H1 (cell line): ENCODE data around the gene STK32C. TPM values are rescaled to one million over a fixed set of nuclear protein-coding genes. Genes with fewer than 3 reads are reported as not detected.

ENCODE experiments used
- CTCF ChIA-PET: fragments of 300-600 bp; sonication (Branson Sonifier 250); formaldehyde crosslinking; loops from one replicate; lab custom pipeline; 2021; ENCODE audit not compliant: partially characterized antibody; lab: Charles Lee
- POLR2A ChIA-PET: fragments of 300-600 bp; sonication (Branson Sonifier 250); formaldehyde crosslinking; loops from one replicate; lab custom pipeline; 2021; ENCODE audit warnings: inconsistent platforms; ENCODE audit not compliant: partially characterized antibody; lab: Charles Lee
- DNase-seq, 2 experiments: peaks; one replicate each; pipeline versions ENCODE4 v3.0.0 to v3.0.0-alpha.2; 2010 to 2022; ENCODE audit warnings: low spot score in 2 of 2, low read depth in 1 of 2, mixed read lengths in 1 of 2
- FAIRE-seq: peaks from 2 replicates; lab custom pipeline; 2011; peaks lifted over from hg19 to GRCh38; lab: Jason Lieb, UNC
- H2AFZ ChIP-seq: 2 replicates; pipeline ENCODE4 v1.8.1; 2012; ENCODE audit warnings: low read length, inconsistent platforms
- H2AK5ac ChIP-seq: 2 replicates; pipeline ENCODE4 v1.6.1; 2013; ENCODE audit warnings: low read depth, low read length
- H2BK120ac ChIP-seq: replicated peaks from 2 replicates; pipeline ENCODE3; 2013; ENCODE audit warnings: low read depth, low read length, inconsistent platforms
- H2BK12ac ChIP-seq: 2 replicates; pipeline ENCODE4 v1.6.1; 2013; ENCODE audit warnings: low read depth, low read length
- H2BK15ac ChIP-seq: 2 replicates; pipeline ENCODE4 v1.6.1; 2013; ENCODE audit warnings: low read length
- H2BK20ac ChIP-seq: 2 replicates; pipeline ENCODE4 v1.6.1; 2013; ENCODE audit warnings: low read length
- H2BK5ac ChIP-seq: 2 replicates; pipeline ENCODE4 v1.6.1; 2013; ENCODE audit warnings: low read depth, low read length
- H3K14ac ChIP-seq: 2 replicates; pipeline ENCODE4 v1.6.1; 2013; ENCODE audit warnings: inconsistent platforms; ENCODE audit not compliant: insufficient read length
- H3K18ac ChIP-seq: 2 replicates; pipeline ENCODE4 v1.6.1; 2013; ENCODE audit warnings: low read length; ENCODE audit errors: extremely low read depth
- H3K23ac ChIP-seq: 2 replicates; pipeline ENCODE4 v1.6.1; 2013; ENCODE audit warnings: inconsistent platforms; ENCODE audit not compliant: insufficient read length
- H3K23me2 ChIP-seq: 2 replicates; pipeline ENCODE4 v1.6.1; 2013; ENCODE audit warnings: low read depth, low read length
- H3K27ac ChIP-seq: 2 replicates; pipeline ENCODE4 v1.6.1; 2011; ENCODE audit warnings: low read depth, low read length, inconsistent platforms
- H3K27me3 ChIP-seq, 4 experiments: replicated peaks in 1 of 4; 1 replicate in 1 of 4; 2 replicates in 3 of 4; pipeline versions ENCODE4 v1.6.1 to v1.8.1; 2011 to 2013; ENCODE audit warnings: low read length in 3 of 4, mild to moderate bottlenecking in 3 of 4, inconsistent platforms in 2 of 4, mixed read lengths in 2 of 4, moderate library complexity in 1 of 4; ENCODE audit not compliant: control insufficient read depth in 3 of 4, insufficient read depth in 3 of 4; ENCODE audit errors: extremely low read depth in 1 of 4
- H3K36me3 ChIP-seq, 4 experiments: 2 replicates each; pipeline versions ENCODE4 v1.6.1 to v1.8.1; 2011 to 2013; ENCODE audit warnings: mild to moderate bottlenecking in 4 of 4, low read length in 3 of 4, moderate library complexity in 2 of 4, control low read depth in 1 of 4, inconsistent platforms in 1 of 4; ENCODE audit not compliant: insufficient read depth in 4 of 4, control insufficient read depth in 2 of 4
- H3K4ac ChIP-seq: replicated peaks from 2 replicates; pipeline ENCODE3; 2013; ENCODE audit warnings: low read length, low read depth, mixed read lengths, inconsistent platforms; ENCODE audit not compliant: insufficient read length
- H3K4me1 ChIP-seq, 4 experiments: replicated peaks in 1 of 4; 1 replicate in 1 of 4; 2 replicates in 3 of 4; pipeline versions ENCODE4 v1.6.1 to v1.8.1; 2011 to 2013; ENCODE audit warnings: low read length in 3 of 4, inconsistent platforms in 2 of 4, mixed read lengths in 1 of 4; ENCODE audit not compliant: insufficient read depth in 4 of 4, control insufficient read depth in 3 of 4
- H3K4me2 ChIP-seq, 2 experiments: 2 replicates each; pipeline versions ENCODE4 v1.6.1 to v1.8.1; 2011 to 2013; ENCODE audit warnings: low read depth in 2 of 2, low read length in 2 of 2, control low read depth in 1 of 2, inconsistent platforms in 1 of 2, mild to moderate bottlenecking in 1 of 2; ENCODE audit not compliant: insufficient read depth in 1 of 2
- H3K4me3 ChIP-seq, 4 experiments: fragments of 200-600, 300-600 bp in 1 of 4; sonication (generic), shearing (Covaris generic), sonication (Bioruptor Twin) in 1 of 4; 2 replicates each; pipeline versions ENCODE4 v1.5.1 to v1.8.1; 2011 to 2016; ENCODE audit warnings: low read length in 4 of 4, low read depth in 3 of 4, control low read depth in 2 of 4, inconsistent platforms in 2 of 4, mild to moderate bottlenecking in 2 of 4, mixed read lengths in 1 of 4, moderate library complexity in 1 of 4; ENCODE audit not compliant: insufficient read depth in 2 of 4; ENCODE audit errors: extremely low read depth in 1 of 4
- H3K56ac ChIP-seq: replicated peaks from 2 replicates; pipeline ENCODE3; 2013; ENCODE audit warnings: low read depth, mild to moderate bottlenecking, mixed read lengths, low read length, inconsistent platforms; ENCODE audit not compliant: insufficient read length
- H3K79me1 ChIP-seq: 2 replicates; pipeline ENCODE4 v1.6.1; 2013; ENCODE audit warnings: low read depth, low read length, control low read depth
- H3K79me2 ChIP-seq, 2 experiments: 2 replicates each; pipeline versions ENCODE4 v1.6.1 to v1.8.1; 2012 to 2013; ENCODE audit warnings: low read length in 2 of 2, mild to moderate bottlenecking in 2 of 2, inconsistent platforms in 1 of 2; ENCODE audit not compliant: insufficient read depth in 2 of 2, control insufficient read depth in 1 of 2
- H3K9ac ChIP-seq, 4 experiments: replicated peaks in 1 of 4; 1 replicate in 1 of 4; 2 replicates in 3 of 4; pipeline versions ENCODE4 v1.6.1 to v1.8.1; 2011 to 2013; ENCODE audit warnings: low read depth in 3 of 4, low read length in 3 of 4, control low read depth in 2 of 4, mild to moderate bottlenecking in 2 of 4, moderate library complexity in 2 of 4, inconsistent platforms in 1 of 4; ENCODE audit errors: extremely low read depth in 1 of 4
- H3K9me3 ChIP-seq, 2 experiments: 2 replicates each; pipeline versions ENCODE4 v1.6.1 to v1.8.1; 2012 to 2013; ENCODE audit warnings: mild to moderate bottlenecking in 2 of 2, moderate library complexity in 2 of 2, control low read depth in 1 of 2, inconsistent platforms in 1 of 2, low read depth in 1 of 2, low read length in 1 of 2, mixed read lengths in 1 of 2; ENCODE audit not compliant: insufficient read depth in 2 of 2
- H4K20me1 ChIP-seq, 2 experiments: replicated peaks in 1 of 2; 2 replicates each; pipeline versions ENCODE3 to v1.8.1; 2011 to 2013; ENCODE audit warnings: inconsistent platforms in 2 of 2, low read length in 2 of 2, mild to moderate bottlenecking in 1 of 2; ENCODE audit not compliant: insufficient read depth in 2 of 2, control insufficient read depth in 1 of 2
- H4K5ac ChIP-seq: 2 replicates; pipeline ENCODE4 v1.6.1; 2013; ENCODE audit warnings: low read length, low read depth, mixed read lengths, inconsistent platforms; ENCODE audit not compliant: insufficient read length
- H4K8ac ChIP-seq: 2 replicates; pipeline ENCODE4 v1.8.0; 2013; ENCODE audit warnings: mild to moderate bottlenecking, moderate library complexity, low read length, inconsistent platforms; ENCODE audit not compliant: insufficient read depth; ENCODE audit errors: extremely low read depth
- H4K91ac ChIP-seq: replicated peaks from 2 replicates; pipeline ENCODE3; 2013; ENCODE audit warnings: low read length, mixed read lengths, inconsistent platforms; ENCODE audit not compliant: insufficient read length
- PHF8 ChIP-seq: fragments of 200-600 bp; sonication (generic); conservative IDR thresholded peaks from 2 replicates; pipeline ENCODE4 v1.7.1; 2012; ENCODE audit warnings: low read depth, mild to moderate bottlenecking, inconsistent platforms, low read length, moderate library complexity
- TBP ChIP-seq: IDR thresholded peaks from 2 replicates; pipeline ENCODE4 v1.6.1; 2011; ENCODE audit warnings: low read depth, low read length, improper control_type of control experiment
- WGBS, 2 experiments: shearing (Covaris generic) in 1 of 2; methylation state at CpG; one replicate each; pipeline versions ENCODE4 v1.1.6 to v1.1.7; 2013 to 2015; ENCODE audit warnings: low lambda C conversion rate in 2 of 2, mixed read lengths in 2 of 2, inconsistent platforms in 1 of 2, low coverage in 1 of 2, missing lambda C conversion rate in 1 of 2; ENCODE audit not compliant: insufficient replicate concordance in 2 of 2, insufficient coverage in 1 of 2, insufficient read length in 1 of 2; ENCODE audit errors: extremely low coverage in 1 of 2, missing lambda C conversion rate in 1 of 2; 5-methylcytosine and 5-hydroxymethylcytosine counted together
- polyA plus RNA-seq, 7 experiments: library from polyadenylated mRNA; depleted of rRNA in 3 of 7; stranded (reverse) in 5 of 7; unstranded in 2 of 7; fragments of >200 nt in 5 of 7; fragments of 200-250 nt in 2 of 7; gene quantifications; 1 replicate in 5 of 7; 2 replicates in 1 of 7; 4 replicates in 1 of 7; pipeline versions ENCODE4 v1.2.1 to v1.2.3, GENCODE V29; 2011 to 2013; ENCODE audit warnings: missing spikeins in 2 of 7, mixed read lengths in 2 of 7
- total RNA-seq: library from RNA; stranded (reverse); fragmentation: NEBNext Ultra II Directional; extraction: Animal tissue kit (Norgen Biotek cat#: 25700); gene quantifications from 2 replicates; pipeline ENCODE4 v1.2.1, GENCODE V29; 2021

STK32C gene
- total and polyA plus RNA-seq, 2 of the 8 experiments (the other 6 are each of a cell fraction or from before 2014, with no cell fraction given) = 10.6 to 15.6 TPM

GRCh38 chr10:132344386-132344785, 36.6 kb upstream of the STK32C start:
- 95% methylated on average over 6 of the region's 6 CpGs; no CpG with 5 or more reads in 1 of the 2 experiments for WGBS, 2 experiments
- no peak overlapping the region for H2BK20ac ChIP-seq
- no peak overlapping the region for H2AFZ ChIP-seq
- no peak overlapping the region for H4K8ac ChIP-seq
- DNase-seq (no peak), FAIRE-seq (no peak)
- no peak overlapping the region for H3K23ac ChIP-seq
- H2BK5ac ChIP-seq = no peak overlapping the region
- H3K4me2 ChIP-seq = no peak overlapping the region
- no peak overlapping the region for H2BK15ac ChIP-seq
- no peaks in the 10 kb centered on the region for H3K79me2 ChIP-seq
- H3K56ac ChIP-seq = no peak overlapping the region
- H3K4ac ChIP-seq = no peak overlapping the region
- H3K79me1 ChIP-seq = no peaks in the 10 kb centered on the region
- no peaks in the 10 kb centered on the region for H4K20me1 ChIP-seq
- no peak overlapping the region for H2AK5ac ChIP-seq
- H3K23me2 ChIP-seq = no peaks in the 10 kb centered on the region
- H3K27ac ChIP-seq = no peak overlapping the region
- H4K5ac ChIP-seq = no peak overlapping the region
- no peak overlapping the region for H3K14ac ChIP-seq
- no peak overlapping the region for H3K9ac ChIP-seq
- H3K4me1 ChIP-seq = no peaks in the 10 kb centered on the region
- no peaks in the 10 kb centered on the region for H3K36me3 ChIP-seq
- no peaks in the 10 kb centered on the region for H3K27me3 ChIP-seq
- H3K9me3 ChIP-seq = no peaks in the 10 kb centered on the region
- no peak overlapping the region for H2BK12ac ChIP-seq
- H3K4me3 ChIP-seq = no peak overlapping the region
- no peak overlapping the region for H3K18ac ChIP-seq
- H4K91ac ChIP-seq = no peak overlapping the region
- no peak overlapping the region for H2BK120ac ChIP-seq
- CTCF ChIA-PET = no interaction called here
- POLR2A ChIA-PET = no interaction called here
- TF ChIP-seq TBP (no peak), PHF8 (no peak)
